Measurements from ENCODE around the gene RAPH1.

Gene RAPH1

GRCh38 chr2:203484266-203485112 lies 50.6 kb downstream of the RAPH1 start:
- no peak overlapping the region for H3K9ac ChIP-seq (ENCODE audit: insufficient read length)
- no peak overlapping the region for H3K4me3 ChIP-seq
- DNase-seq (ENCODE audit: low read depth, low spot score), result no peak
- TF ChIP-seq POLR2AphosphoS5 (IDR thresholded peaks at IDR 0.05; ENCODE audit: borderline replicate concordance, low read depth, low read length), result no peak
- TF ChIP-seq EZH2 (IDR thresholded peaks at IDR 0.05), result no peak
- no peak for TF ChIP-seq FOXP2 (optimal IDR thresholded peaks at IDR 0.05; ENCODE audit: control extremely low read depth, extremely low read length, insufficient read depth)
- H3K36me3 ChIP-seq (ENCODE audit: insufficient read depth, low read length), result peaks cover under 1% of the 10 kb centered on the region; the same call in 1 of the 2 replicates
- H3K9me3 ChIP-seq (ENCODE audit: low read depth, low read length), result no peaks in the 10 kb centered on the region
- no peak overlapping the region for H3K27ac ChIP-seq

- Histone ChIP-seq H3K36me3 (ENCODE audit: insufficient read depth, low read length) (no peaks in the 10 kb centered on the region), H3K9ac (ENCODE audit: insufficient read length) (no peak overlapping the region), H3K4me3 (no peak overlapping the region), H3K27ac (no peak overlapping the region), H3K9me3 (ENCODE audit: low read depth, low read length) (no peaks in the 10 kb centered on the region)
- no peak for DNase-seq (ENCODE audit: low read depth, low spot score)
- no peak for TF ChIP-seq FOXP2 (optimal IDR thresholded peaks at IDR 0.05; ENCODE audit: control extremely low read depth, extremely low read length, insufficient read depth)
- no peak for TF ChIP-seq POLR2AphosphoS5 (IDR thresholded peaks at IDR 0.05; ENCODE audit: borderline replicate concordance, low read depth, low read length)
- no peak for TF ChIP-seq EZH2 (IDR thresholded peaks at IDR 0.05)
Measured at GRCh38 chr2:203480623-203481022, 54.5 kb downstream of the RAPH1 start.

DNA sequence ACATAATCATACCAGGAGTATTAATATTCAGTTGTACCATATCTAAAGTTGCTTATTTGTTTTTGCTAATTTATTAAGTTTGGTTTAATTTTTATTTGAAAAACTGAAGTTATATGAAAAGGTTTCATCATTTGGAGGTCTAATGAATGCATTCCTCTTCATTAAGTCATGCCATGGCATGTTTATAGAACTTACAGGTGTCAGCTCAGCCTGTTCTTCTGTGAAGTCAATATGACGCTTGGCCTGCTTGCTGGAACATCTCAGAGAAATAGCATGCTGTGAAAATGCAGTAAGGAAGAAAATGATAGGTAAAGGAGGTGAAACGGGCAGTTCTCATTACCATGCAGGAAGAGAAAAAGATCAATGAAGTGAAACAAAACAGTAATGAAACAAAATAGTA lies 58.2 kb downstream of the RAPH1 start:
- H3K4me3 ChIP-seq, result no peak overlapping the region

GRCh38 chr2:203471323-203471722 lies 63.8 kb downstream of the RAPH1 start:
- no peak overlapping the region for H3K9ac ChIP-seq (ENCODE audit: insufficient read length)
- no peaks in the 10 kb centered on the region for H3K9me3 ChIP-seq (ENCODE audit: low read depth, low read length)
- H3K27ac ChIP-seq, result no peak overlapping the region
- H3K36me3 ChIP-seq (ENCODE audit: insufficient read depth, low read length), result no peaks in the 10 kb centered on the region
- DNase-seq (ENCODE audit: low read depth, low spot score), result no peak
- TF ChIP-seq FOXP2 (optimal IDR thresholded peaks at IDR 0.05; ENCODE audit: control extremely low read depth, extremely low read length, insufficient read depth) (no peak), POLR2AphosphoS5 (IDR thresholded peaks at IDR 0.05; ENCODE audit: borderline replicate concordance, low read depth, low read length) (no peak), EZH2 (IDR thresholded peaks at IDR 0.05) (no peak)
- no peak overlapping the region for H3K4me3 ChIP-seq

More for the DNA sequence above, 58.2 kb downstream of the RAPH1 start:
- TF ChIP-seq EZH2 (IDR thresholded peaks at IDR 0.05), result no peak
- TF ChIP-seq FOXP2 (optimal IDR thresholded peaks at IDR 0.05; ENCODE audit: control extremely low read depth, extremely low read length, insufficient read depth), result no peak
- TF ChIP-seq POLR2AphosphoS5 (IDR thresholded peaks at IDR 0.05; ENCODE audit: borderline replicate concordance, low read depth, low read length), result no peak
- Histone ChIP-seq H3K9me3 (ENCODE audit: low read depth, low read length) (no peaks in the 10 kb centered on the region), H3K9ac (ENCODE audit: insufficient read length) (no peak overlapping the region), H3K36me3 (ENCODE audit: insufficient read depth, low read length) (no peaks in the 10 kb centered on the region), H3K27ac (no peak overlapping the region)
- no peak for DNase-seq (ENCODE audit: low read depth, low spot score)

- H3K9me3 ChIP-seq (ENCODE audit: low read depth, low read length), result no peaks in the 10 kb centered on the region
- DNase-seq (ENCODE audit: low read depth, low spot score), result no peak
- H3K27ac ChIP-seq, result no peak overlapping the region
- H3K9ac ChIP-seq (ENCODE audit: insufficient read length), result no peak overlapping the region
- H3K36me3 ChIP-seq (ENCODE audit: insufficient read depth, low read length), result no peaks in the 10 kb centered on the region; the same call in 1 of the 2 replicates
- H3K4me3 ChIP-seq, result no peak overlapping the region
- TF ChIP-seq POLR2AphosphoS5 (IDR thresholded peaks at IDR 0.05; ENCODE audit: borderline replicate concordance, low read depth, low read length), result no peak
- no peak for TF ChIP-seq EZH2 (IDR thresholded peaks at IDR 0.05)
- no peak for TF ChIP-seq FOXP2 (optimal IDR thresholded peaks at IDR 0.05; ENCODE audit: control extremely low read depth, extremely low read length, insufficient read depth)
Measured at GRCh38 chr2:203470371-203470770, 64.7 kb downstream of the RAPH1 start.

GRCh38 chr2:203469546-203469945 lies 65.6 kb downstream of the RAPH1 start:
- no peaks in the 10 kb centered on the region for H3K9me3 ChIP-seq (ENCODE audit: low read depth, low read length)
- H3K4me3 ChIP-seq, result no peak overlapping the region
- TF ChIP-seq FOXP2 (optimal IDR thresholded peaks at IDR 0.05; ENCODE audit: control extremely low read depth, extremely low read length, insufficient read depth) (no peak), POLR2AphosphoS5 (IDR thresholded peaks at IDR 0.05; ENCODE audit: borderline replicate concordance, low read depth, low read length) (no peak), EZH2 (IDR thresholded peaks at IDR 0.05) (no peak)
- no peaks in the 10 kb centered on the region; the same call in 1 of the 2 replicates for H3K36me3 ChIP-seq (ENCODE audit: insufficient read depth, low read length)
- no peak overlapping the region for H3K27ac ChIP-seq
- H3K9ac ChIP-seq (ENCODE audit: insufficient read length), result no peak overlapping the region
- no peak for DNase-seq (ENCODE audit: low read depth, low spot score)

GRCh38 chr2:203463266-203463678 lies 71.8 kb downstream of the RAPH1 start:
- peak; percentile 52 for DNase-seq (ENCODE audit: low read depth, low spot score)
- peak overlapping the region; percentile 11 for H3K9ac ChIP-seq (ENCODE audit: insufficient read length)
- H3K36me3 ChIP-seq (ENCODE audit: insufficient read depth, low read length), result peaks cover 8% of the 10 kb centered on the region
- peak overlapping the region; percentile 87 for H3K27ac ChIP-seq
- no peaks in the 10 kb centered on the region for H3K9me3 ChIP-seq (ENCODE audit: low read depth, low read length)
- no peak for TF ChIP-seq FOXP2 (optimal IDR thresholded peaks at IDR 0.05; ENCODE audit: control extremely low read depth, extremely low read length, insufficient read depth)
- no peak; the same call in 1 of the 2 replicates for TF ChIP-seq POLR2AphosphoS5 (IDR thresholded peaks at IDR 0.05; ENCODE audit: borderline replicate concordance, low read depth, low read length)
- no peak for TF ChIP-seq EZH2 (IDR thresholded peaks at IDR 0.05)
- peak overlapping the region; percentile 35 for H3K4me3 ChIP-seq

DNA sequence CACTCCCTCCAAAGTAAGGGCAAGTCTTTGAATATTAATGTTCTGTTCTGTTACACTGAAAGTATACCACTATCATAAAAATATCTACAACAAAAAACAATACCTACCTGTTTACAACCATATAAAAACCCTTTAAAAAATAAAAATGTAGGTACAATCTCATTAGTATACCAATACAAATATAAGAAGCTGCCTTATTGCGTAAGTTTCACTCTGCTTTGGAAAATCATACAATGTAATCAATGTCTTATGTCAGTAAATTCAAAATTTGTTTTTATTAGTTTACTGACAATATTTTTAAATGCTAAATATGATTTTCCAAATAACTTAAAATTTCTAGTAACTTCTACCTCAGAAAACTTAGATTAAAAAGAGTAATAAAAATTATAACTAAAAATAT lies 72.8 kb downstream of the RAPH1 start:
- peak overlapping the region; percentile 87 for H3K27ac ChIP-seq

More for the DNA sequence above, 72.8 kb downstream of the RAPH1 start:
- no peak overlapping the region for H3K9ac ChIP-seq (ENCODE audit: insufficient read length)
- peaks cover 12% of the 10 kb centered on the region for H3K36me3 ChIP-seq (ENCODE audit: insufficient read depth, low read length)
- no peak overlapping the region for H3K4me3 ChIP-seq
- DNase-seq (ENCODE audit: low read depth, low spot score), result no peak
- TF ChIP-seq FOXP2 (optimal IDR thresholded peaks at IDR 0.05; ENCODE audit: control extremely low read depth, extremely low read length, insufficient read depth) (no peak), POLR2AphosphoS5 (IDR thresholded peaks at IDR 0.05; ENCODE audit: borderline replicate concordance, low read depth, low read length) (no peak), EZH2 (IDR thresholded peaks at IDR 0.05) (no peak)
- H3K9me3 ChIP-seq (ENCODE audit: low read depth, low read length), result no peaks in the 10 kb centered on the region
